H1 (cell line): ENCODE results near the gene POLR2L. TPM values are rescaled to one million over a fixed set of nuclear protein-coding genes. Genes with fewer than 3 reads are reported as not detected.
A peak's percentile ranks its signal among the peaks of the same experiment; 100 is the strongest.

Experiments
- CTCF ChIA-PET: fragments of 300-600 bp; sonication (Branson Sonifier 250); formaldehyde crosslinking; loops from one replicate; lab custom pipeline; 2021; ENCODE audit not compliant: partially characterized antibody; lab: Charles Lee
- POLR2A ChIA-PET: fragments of 300-600 bp; sonication (Branson Sonifier 250); formaldehyde crosslinking; loops from one replicate; lab custom pipeline; 2021; ENCODE audit warnings: inconsistent platforms; ENCODE audit not compliant: partially characterized antibody; lab: Charles Lee
- DNase-seq, 2 experiments: peaks; one replicate each; pipeline versions ENCODE4 v3.0.0 to v3.0.0-alpha.2; 2010 to 2022; ENCODE audit warnings: low spot score in 2 of 2, low read depth in 1 of 2, mixed read lengths in 1 of 2
- FAIRE-seq: peaks from 2 replicates; lab custom pipeline; 2011; peaks lifted over from hg19 to GRCh38; lab: Jason Lieb, UNC
- H2AFZ ChIP-seq: 2 replicates; pipeline ENCODE4 v1.8.1; 2012; ENCODE audit warnings: low read length, inconsistent platforms
- H2AK5ac ChIP-seq: 2 replicates; pipeline ENCODE4 v1.6.1; 2013; ENCODE audit warnings: low read depth, low read length
- H2BK120ac ChIP-seq: replicated peaks from 2 replicates; pipeline ENCODE3; 2013; ENCODE audit warnings: low read depth, low read length, inconsistent platforms
- H2BK12ac ChIP-seq: 2 replicates; pipeline ENCODE4 v1.6.1; 2013; ENCODE audit warnings: low read depth, low read length
- H2BK15ac ChIP-seq: 2 replicates; pipeline ENCODE4 v1.6.1; 2013; ENCODE audit warnings: low read length
- H2BK20ac ChIP-seq: 2 replicates; pipeline ENCODE4 v1.6.1; 2013; ENCODE audit warnings: low read length
- H2BK5ac ChIP-seq: 2 replicates; pipeline ENCODE4 v1.6.1; 2013; ENCODE audit warnings: low read depth, low read length
- H3K14ac ChIP-seq: 2 replicates; pipeline ENCODE4 v1.6.1; 2013; ENCODE audit warnings: inconsistent platforms; ENCODE audit not compliant: insufficient read length
- H3K18ac ChIP-seq: 2 replicates; pipeline ENCODE4 v1.6.1; 2013; ENCODE audit warnings: low read length; ENCODE audit errors: extremely low read depth
- H3K23ac ChIP-seq: 2 replicates; pipeline ENCODE4 v1.6.1; 2013; ENCODE audit warnings: inconsistent platforms; ENCODE audit not compliant: insufficient read length
- H3K23me2 ChIP-seq: 2 replicates; pipeline ENCODE4 v1.6.1; 2013; ENCODE audit warnings: low read depth, low read length
- H3K27ac ChIP-seq: 2 replicates; pipeline ENCODE4 v1.6.1; 2011; ENCODE audit warnings: low read depth, low read length, inconsistent platforms
- H3K27me3 ChIP-seq, 4 experiments: replicated peaks in 1 of 4; 1 replicate in 1 of 4; 2 replicates in 3 of 4; pipeline versions ENCODE4 v1.6.1 to v1.8.1; 2011 to 2013; ENCODE audit warnings: low read length in 3 of 4, mild to moderate bottlenecking in 3 of 4, inconsistent platforms in 2 of 4, mixed read lengths in 2 of 4, moderate library complexity in 1 of 4; ENCODE audit not compliant: control insufficient read depth in 3 of 4, insufficient read depth in 3 of 4; ENCODE audit errors: extremely low read depth in 1 of 4
- H3K36me3 ChIP-seq, 4 experiments: 2 replicates each; pipeline versions ENCODE4 v1.6.1 to v1.8.1; 2011 to 2013; ENCODE audit warnings: mild to moderate bottlenecking in 4 of 4, low read length in 3 of 4, moderate library complexity in 2 of 4, control low read depth in 1 of 4, inconsistent platforms in 1 of 4; ENCODE audit not compliant: insufficient read depth in 4 of 4, control insufficient read depth in 2 of 4
- H3K4ac ChIP-seq: replicated peaks from 2 replicates; pipeline ENCODE3; 2013; ENCODE audit warnings: low read length, low read depth, mixed read lengths, inconsistent platforms; ENCODE audit not compliant: insufficient read length
- H3K4me1 ChIP-seq, 4 experiments: replicated peaks in 1 of 4; 1 replicate in 1 of 4; 2 replicates in 3 of 4; pipeline versions ENCODE4 v1.6.1 to v1.8.1; 2011 to 2013; ENCODE audit warnings: low read length in 3 of 4, inconsistent platforms in 2 of 4, mixed read lengths in 1 of 4; ENCODE audit not compliant: insufficient read depth in 4 of 4, control insufficient read depth in 3 of 4
- H3K4me2 ChIP-seq, 2 experiments: 2 replicates each; pipeline versions ENCODE4 v1.6.1 to v1.8.1; 2011 to 2013; ENCODE audit warnings: low read depth in 2 of 2, low read length in 2 of 2, control low read depth in 1 of 2, inconsistent platforms in 1 of 2, mild to moderate bottlenecking in 1 of 2; ENCODE audit not compliant: insufficient read depth in 1 of 2
- H3K4me3 ChIP-seq, 4 experiments: fragments of 200-600, 300-600 bp in 1 of 4; sonication (generic), shearing (Covaris generic), sonication (Bioruptor Twin) in 1 of 4; 2 replicates each; pipeline versions ENCODE4 v1.5.1 to v1.8.1; 2011 to 2016; ENCODE audit warnings: low read length in 4 of 4, low read depth in 3 of 4, control low read depth in 2 of 4, inconsistent platforms in 2 of 4, mild to moderate bottlenecking in 2 of 4, mixed read lengths in 1 of 4, moderate library complexity in 1 of 4; ENCODE audit not compliant: insufficient read depth in 2 of 4; ENCODE audit errors: extremely low read depth in 1 of 4
- H3K56ac ChIP-seq: replicated peaks from 2 replicates; pipeline ENCODE3; 2013; ENCODE audit warnings: low read depth, mild to moderate bottlenecking, mixed read lengths, low read length, inconsistent platforms; ENCODE audit not compliant: insufficient read length
- H3K79me1 ChIP-seq: 2 replicates; pipeline ENCODE4 v1.6.1; 2013; ENCODE audit warnings: low read depth, low read length, control low read depth
- H3K79me2 ChIP-seq, 2 experiments: 2 replicates each; pipeline versions ENCODE4 v1.6.1 to v1.8.1; 2012 to 2013; ENCODE audit warnings: low read length in 2 of 2, mild to moderate bottlenecking in 2 of 2, inconsistent platforms in 1 of 2; ENCODE audit not compliant: insufficient read depth in 2 of 2, control insufficient read depth in 1 of 2
- H3K9ac ChIP-seq, 4 experiments: replicated peaks in 1 of 4; 1 replicate in 1 of 4; 2 replicates in 3 of 4; pipeline versions ENCODE4 v1.6.1 to v1.8.1; 2011 to 2013; ENCODE audit warnings: low read depth in 3 of 4, low read length in 3 of 4, control low read depth in 2 of 4, mild to moderate bottlenecking in 2 of 4, moderate library complexity in 2 of 4, inconsistent platforms in 1 of 4; ENCODE audit errors: extremely low read depth in 1 of 4
- H3K9me3 ChIP-seq, 2 experiments: 2 replicates each; pipeline versions ENCODE4 v1.6.1 to v1.8.1; 2012 to 2013; ENCODE audit warnings: mild to moderate bottlenecking in 2 of 2, moderate library complexity in 2 of 2, control low read depth in 1 of 2, inconsistent platforms in 1 of 2, low read depth in 1 of 2, low read length in 1 of 2, mixed read lengths in 1 of 2; ENCODE audit not compliant: insufficient read depth in 2 of 2
- H4K20me1 ChIP-seq, 2 experiments: replicated peaks in 1 of 2; 2 replicates each; pipeline versions ENCODE3 to v1.8.1; 2011 to 2013; ENCODE audit warnings: inconsistent platforms in 2 of 2, low read length in 2 of 2, mild to moderate bottlenecking in 1 of 2; ENCODE audit not compliant: insufficient read depth in 2 of 2, control insufficient read depth in 1 of 2
- H4K5ac ChIP-seq: 2 replicates; pipeline ENCODE4 v1.6.1; 2013; ENCODE audit warnings: low read length, low read depth, mixed read lengths, inconsistent platforms; ENCODE audit not compliant: insufficient read length
- H4K8ac ChIP-seq: 2 replicates; pipeline ENCODE4 v1.8.0; 2013; ENCODE audit warnings: mild to moderate bottlenecking, moderate library complexity, low read length, inconsistent platforms; ENCODE audit not compliant: insufficient read depth; ENCODE audit errors: extremely low read depth
- H4K91ac ChIP-seq: replicated peaks from 2 replicates; pipeline ENCODE3; 2013; ENCODE audit warnings: low read length, mixed read lengths, inconsistent platforms; ENCODE audit not compliant: insufficient read length
- ASH2L ChIP-seq: fragments of 200-600, 300-600 bp; sonication (generic); IDR thresholded peaks from one replicate; pipeline ENCODE4 v1.7.1; 2017; ENCODE audit warnings: low read length
- CHD1 ChIP-seq: IDR thresholded peaks from 2 replicates; pipeline ENCODE4 v1.6.1; 2012; ENCODE audit warnings: low read depth, low read length, improper control_type of control experiment
- KDM4A ChIP-seq: IDR thresholded peaks from one replicate; pipeline ENCODE4 v1.7.1; 2012; ENCODE audit warnings: low read depth, mild to moderate bottlenecking, moderate library complexity, low read length, inconsistent platforms; ENCODE audit not compliant: severe bottlenecking
- SP4 ChIP-seq: IDR thresholded peaks from 2 replicates; pipeline ENCODE4 v1.6.1; 2012; ENCODE audit warnings: low read length, inconsistent platforms
- TAF1 ChIP-seq: IDR thresholded peaks from 2 replicates; pipeline ENCODE4 v1.6.1; 2011; ENCODE audit warnings: mild to moderate bottlenecking, low read depth, low read length
- WGBS, 2 experiments: shearing (Covaris generic) in 1 of 2; methylation state at CpG; one replicate each; pipeline versions ENCODE4 v1.1.6 to v1.1.7; 2013 to 2015; ENCODE audit warnings: low lambda C conversion rate in 2 of 2, mixed read lengths in 2 of 2, inconsistent platforms in 1 of 2, low coverage in 1 of 2, missing lambda C conversion rate in 1 of 2; ENCODE audit not compliant: insufficient replicate concordance in 2 of 2, insufficient coverage in 1 of 2, insufficient read length in 1 of 2; ENCODE audit errors: extremely low coverage in 1 of 2, missing lambda C conversion rate in 1 of 2; 5-methylcytosine and 5-hydroxymethylcytosine counted together
- polyA plus RNA-seq, 7 experiments: library from polyadenylated mRNA; depleted of rRNA in 3 of 7; stranded (reverse) in 5 of 7; unstranded in 2 of 7; fragments of >200 nt in 5 of 7; fragments of 200-250 nt in 2 of 7; gene quantifications; 1 replicate in 5 of 7; 2 replicates in 1 of 7; 4 replicates in 1 of 7; pipeline versions ENCODE4 v1.2.1 to v1.2.3, GENCODE V29; 2011 to 2013; ENCODE audit warnings: missing spikeins in 2 of 7, mixed read lengths in 2 of 7
- total RNA-seq: library from RNA; stranded (reverse); fragmentation: NEBNext Ultra II Directional; extraction: Animal tissue kit (Norgen Biotek cat#: 25700); gene quantifications from 2 replicates; pipeline ENCODE4 v1.2.1, GENCODE V29; 2021

POLR2L gene
- total and polyA plus RNA-seq, 2 of the 8 experiments (the other 6 are each of a cell fraction or from before 2014, with no cell fraction given), result 140 to 151 TPM

DNA sequence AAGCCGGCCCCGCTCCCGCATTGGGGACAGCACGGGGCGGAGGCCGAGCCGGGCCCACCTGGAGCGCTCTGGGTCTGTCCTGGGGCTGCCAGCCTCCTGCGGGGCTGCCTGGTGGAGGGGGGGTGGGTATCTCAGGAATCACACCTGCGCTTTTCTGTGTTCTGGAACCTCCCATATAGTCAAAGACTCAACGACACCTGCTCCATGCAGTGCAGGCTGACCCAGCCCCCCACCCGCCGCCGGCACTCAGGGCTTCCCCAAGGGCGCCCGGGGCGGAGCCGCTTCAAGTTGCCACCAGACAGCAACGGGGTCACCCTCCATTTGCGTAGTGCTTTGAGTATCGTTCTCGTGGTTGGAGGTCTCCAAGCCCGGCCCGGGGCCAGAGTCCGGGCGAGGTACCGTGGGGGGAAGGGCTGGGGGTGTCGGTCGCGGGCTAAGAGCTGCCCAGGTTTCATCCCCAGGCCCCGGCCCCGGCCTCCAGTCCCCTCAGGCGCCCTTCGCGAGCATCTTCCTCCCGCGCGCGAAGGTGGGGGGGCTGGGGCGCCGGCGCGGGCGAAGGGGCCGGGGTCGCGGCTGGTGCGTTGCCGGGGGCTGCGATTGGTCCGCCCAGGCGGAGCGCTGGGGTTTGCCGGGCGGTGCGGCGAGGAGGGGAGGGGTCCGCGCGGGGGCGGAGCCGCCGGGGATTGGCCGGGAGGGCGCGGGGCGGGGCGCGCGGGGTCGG lies 6.9 kb upstream of the POLR2L start:
- 10% methylated on average over 20 of the region's 71 CpGs; no CpG with 5 or more reads in 1 of the 2 experiments for WGBS, 2 experiments
- no peak overlapping the region for H2BK5ac ChIP-seq
- H3K79me2 ChIP-seq, result peaks cover 0 to 9% of the 10 kb centered on the region in 2 experiments; a peak in 1 of 4 replicates
- POLR2A ChIA-PET, result interaction anchor here (0.7 to 40.4 kb wide), 5 partner anchors 8 to 46 kb away, joined by 3 to 1917 read pairs (median 7); partner anchors contain the start of genes CD151, CEND1, CRACR2B and PIDD1
- peak overlapping the region; percentile 65 for H4K91ac ChIP-seq
- peak overlapping the region; percentile 67 to 91 for H3K4me2 ChIP-seq
- H4K20me1 ChIP-seq, result peaks cover 17 to 31% of the 10 kb centered on the region in 2 experiments
- H2AK5ac ChIP-seq, result no peak overlapping the region
- H3K56ac ChIP-seq, result no peak overlapping the region
- H3K27me3 ChIP-seq, result peaks cover 0 to 2% (median 0%) of the 10 kb centered on the region in 4 experiments; a peak in 4 of 7 replicates
- no peaks in the 10 kb centered on the region for H3K9me3 ChIP-seq
- H2BK20ac ChIP-seq, result no peak overlapping the region
- DNase-seq, result peak in 1 of 2 experiments; percentile 90
- peak overlapping the region; percentile 71; the same call in 1 of the 2 replicates for H4K8ac ChIP-seq
- no peak overlapping the region for H4K5ac ChIP-seq
- H3K9ac ChIP-seq, result no peak overlapping the region
- no peak overlapping the region for H2BK12ac ChIP-seq
- no peak overlapping the region for H3K14ac ChIP-seq
- no peak overlapping the region for H3K18ac ChIP-seq
- peaks cover 21% of the 10 kb centered on the region; the same call in 1 of the 2 replicates for H3K23me2 ChIP-seq
- CTCF ChIA-PET, result interaction anchor here (0.7 to 6.7 kb wide), 17 partner anchors 8 to 132 kb away, joined by 3 to 74 read pairs (median 7); partner anchors contain the start of genes CD151, CRACR2B and PIDD1
- no peak overlapping the region for H3K4ac ChIP-seq
- no peak overlapping the region for H3K27ac ChIP-seq
- no peak for FAIRE-seq
- H3K79me1 ChIP-seq, result peaks cover 2% of the 10 kb centered on the region; the same call in 1 of the 2 replicates
- H3K4me3 ChIP-seq, result peak overlapping the region; percentile 31 to 60 (median 44)
- H2AFZ ChIP-seq, result no peak overlapping the region
- no peak overlapping the region for H3K23ac ChIP-seq
- peaks cover 0 to 46% (median 30%) of the 10 kb centered on the region in 4 experiments; a peak in 6 of 7 replicates for H3K4me1 ChIP-seq
- TF ChIP-seq CHD1, result no peak
- TF ChIP-seq KDM4A, result peak; percentile 62
- TF ChIP-seq TAF1, result 0 out of 2 replicates have a peak, but pooled peaks have one; percentile 4
- TF ChIP-seq SP4, result no peak
- TF ChIP-seq ASH2L, result peak; percentile 42
- no peak overlapping the region for H2BK120ac ChIP-seq
- no peak overlapping the region for H2BK15ac ChIP-seq
- no peaks in the 10 kb centered on the region for H3K36me3 ChIP-seq
